ENCODE measurements around the gene PITRM1.

DNA sequence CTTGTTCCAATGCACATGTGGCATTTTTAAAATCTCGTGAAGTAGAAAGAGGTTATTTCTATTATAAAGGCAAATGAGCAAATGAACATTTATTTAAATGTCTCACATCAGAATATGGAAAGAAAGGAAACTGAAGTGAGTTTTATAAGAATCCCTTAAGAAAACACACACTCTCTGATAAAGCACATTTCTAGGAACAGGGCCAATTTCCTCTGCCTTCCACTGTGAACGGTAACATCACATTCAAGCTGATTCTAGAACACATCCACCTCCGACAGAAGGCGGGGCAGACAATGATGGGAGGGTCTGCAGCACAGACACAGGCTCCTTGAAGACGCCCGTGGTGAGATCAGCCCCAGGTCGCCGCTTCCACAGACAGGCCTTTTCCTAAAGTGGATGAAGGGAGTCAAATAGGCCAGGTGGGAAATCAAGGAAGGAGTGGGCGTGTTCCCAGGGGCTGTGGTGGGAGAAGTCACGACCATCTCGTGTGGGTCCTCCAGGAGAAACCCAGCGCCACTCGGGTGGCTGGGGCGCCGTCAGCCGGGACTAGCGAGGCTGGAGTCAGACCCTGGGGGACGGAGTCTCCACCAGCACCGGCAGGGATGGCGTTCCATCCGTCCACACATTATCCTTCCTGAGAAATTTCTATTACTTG, 31.1 kb downstream of the PITRM1 start:
- TF ChIP-seq, protein P1, sequence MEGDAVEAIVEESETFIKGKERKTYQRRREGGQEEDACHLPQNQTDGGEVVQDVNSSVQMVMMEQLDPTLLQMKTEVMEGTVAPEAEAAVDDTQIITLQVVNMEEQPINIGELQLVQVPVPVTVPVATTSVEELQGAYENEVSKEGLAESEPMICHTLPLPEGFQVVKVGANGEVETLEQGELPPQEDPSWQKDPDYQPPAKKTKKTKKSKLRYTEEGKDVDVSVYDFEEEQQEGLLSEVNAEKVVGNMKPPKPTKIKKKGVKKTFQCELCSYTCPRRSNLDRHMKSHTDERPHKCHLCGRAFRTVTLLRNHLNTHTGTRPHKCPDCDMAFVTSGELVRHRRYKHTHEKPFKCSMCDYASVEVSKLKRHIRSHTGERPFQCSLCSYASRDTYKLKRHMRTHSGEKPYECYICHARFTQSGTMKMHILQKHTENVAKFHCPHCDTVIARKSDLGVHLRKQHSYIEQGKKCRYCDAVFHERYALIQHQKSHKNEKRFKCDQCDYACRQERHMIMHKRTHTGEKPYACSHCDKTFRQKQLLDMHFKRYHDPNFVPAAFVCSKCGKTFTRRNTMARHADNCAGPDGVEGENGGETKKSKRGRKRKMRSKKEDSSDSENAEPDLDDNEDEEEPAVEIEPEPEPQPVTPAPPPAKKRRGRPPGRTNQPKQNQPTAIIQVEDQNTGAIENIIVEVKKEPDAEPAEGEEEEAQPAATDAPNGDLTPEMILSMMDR (IDR thresholded peaks at IDR 0.05): no peak
- TF ChIP-seq POLR2A (IDR thresholded peaks at IDR 0.05) (no peak), EP300 (IDR thresholded peaks at IDR 0.05) (no peak)
